ENCODE measurements around the gene CYP20A1.
"Not testable (repeated sequence)": the region's sequence is repeated elsewhere in the genome, so short reads cannot be mapped to it uniquely, and the experiment has no call there.

Gene CYP20A1

DNA sequence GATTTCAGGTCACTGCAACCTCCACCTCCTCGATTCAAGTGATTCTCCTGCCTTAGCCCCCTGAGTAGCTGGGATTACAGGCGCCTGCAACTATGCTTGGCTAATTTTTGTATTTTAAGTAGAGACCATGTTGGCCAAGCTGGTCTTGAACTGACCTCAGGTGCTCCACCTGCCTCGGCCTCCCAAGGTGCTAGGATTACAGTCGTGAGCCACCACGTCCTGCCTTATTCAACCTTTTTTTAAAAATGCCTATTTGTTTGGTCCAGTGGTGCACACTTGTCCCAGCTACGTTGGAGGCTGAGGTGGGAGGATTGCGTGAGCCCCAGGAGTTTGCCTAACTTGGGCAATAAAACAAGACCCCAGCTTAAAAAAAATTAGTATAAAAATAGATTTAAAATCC, 43.3 kb downstream of the CYP20A1 start:
- DNase-seq = no peak

DNA sequence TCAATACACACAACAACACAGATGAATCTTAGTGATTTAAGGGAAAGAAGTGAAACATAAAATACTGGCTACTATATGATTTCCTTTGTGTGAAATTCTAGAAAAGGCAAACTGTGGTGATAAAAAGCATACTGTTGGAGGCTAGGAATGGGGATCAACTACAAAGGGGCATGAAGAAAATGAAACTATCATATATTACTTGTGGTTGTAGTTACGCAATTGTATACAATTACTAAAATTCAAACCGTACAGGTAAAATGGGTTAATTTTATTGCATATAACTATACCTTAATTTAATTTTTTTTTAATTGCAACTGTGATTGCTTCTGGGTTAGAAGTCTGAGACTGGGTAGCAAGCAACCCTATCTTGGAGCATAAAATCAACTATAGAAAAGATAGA, 47.7 kb downstream of the CYP20A1 start:
- DNase-seq = no peak

DNA sequence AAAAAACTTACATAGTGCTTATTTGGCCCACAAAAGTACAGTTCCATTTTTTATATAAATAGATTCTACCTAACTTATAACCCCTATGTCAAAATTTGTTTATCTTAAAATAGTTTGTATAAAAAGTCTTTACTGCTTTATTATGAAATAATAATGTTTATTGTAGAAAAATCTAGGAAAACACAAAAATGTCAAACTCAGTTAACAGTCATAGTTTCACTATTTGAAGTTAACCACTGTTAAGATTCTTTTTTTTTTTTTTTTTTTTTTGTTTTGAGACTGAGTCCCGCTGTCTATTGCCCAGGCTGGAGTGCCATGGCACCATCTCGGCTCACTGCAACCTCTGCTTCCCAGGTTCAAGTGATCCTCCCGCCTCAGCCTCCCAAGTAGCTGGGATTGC, 62.8 kb downstream of the CYP20A1 start:
- no peak for DNase-seq

DNA sequence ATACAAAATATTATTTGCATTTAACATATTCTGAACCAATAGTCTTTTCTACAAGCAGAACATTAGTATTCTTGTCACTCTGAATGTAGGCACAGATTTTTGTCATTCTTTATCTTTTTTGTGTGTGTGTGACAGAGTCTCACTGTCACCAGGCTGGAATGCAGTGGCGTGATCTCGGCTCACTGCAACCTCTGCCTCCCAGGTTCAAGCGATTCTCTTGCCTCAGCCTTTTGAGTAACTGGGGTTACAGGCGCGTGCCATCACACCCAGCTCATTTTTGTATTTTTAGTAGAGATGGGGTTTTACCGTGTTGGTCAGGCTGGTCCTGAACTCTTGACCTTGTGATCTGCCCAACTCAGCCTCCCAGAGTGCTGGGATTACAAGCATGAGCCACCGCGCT, 63.8 kb downstream of the CYP20A1 start:
- DNase-seq = not testable (repeated sequence)

DNA sequence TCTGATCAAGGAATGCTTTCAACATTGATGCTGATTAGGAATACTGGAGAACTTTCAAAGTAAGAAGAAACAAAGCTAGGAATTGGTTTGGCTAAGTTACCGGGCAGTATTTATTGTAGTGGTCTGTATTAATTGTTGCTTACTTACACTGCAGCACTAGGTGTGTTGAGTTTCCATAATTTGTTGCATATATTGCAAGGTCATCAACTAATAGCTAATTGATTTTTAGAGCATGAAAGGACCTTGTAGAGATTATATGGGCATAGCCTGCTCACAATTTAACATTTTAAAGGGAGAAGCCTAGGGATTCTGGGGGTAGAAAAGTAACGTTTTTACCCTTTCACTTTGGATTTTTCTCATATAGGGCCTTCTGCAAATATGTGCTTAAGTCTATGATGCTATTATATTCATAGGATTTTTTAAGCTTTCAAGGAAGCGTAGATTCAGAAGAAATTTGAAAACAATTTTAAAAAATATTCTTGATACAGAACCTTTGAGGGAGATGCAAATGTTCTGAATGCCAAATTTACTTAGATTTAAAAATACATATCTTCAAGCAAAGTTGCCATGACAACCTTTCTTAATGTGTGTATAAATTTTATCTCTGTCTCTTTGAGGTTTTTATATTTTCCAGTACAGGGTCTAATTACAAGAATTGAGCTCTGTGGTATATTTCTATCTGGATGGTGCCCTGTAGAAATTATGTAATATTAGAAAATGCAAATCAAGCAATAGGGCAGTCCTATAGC, 72.0 kb downstream of the CYP20A1 start:
- no peak for DNase-seq

DNA sequence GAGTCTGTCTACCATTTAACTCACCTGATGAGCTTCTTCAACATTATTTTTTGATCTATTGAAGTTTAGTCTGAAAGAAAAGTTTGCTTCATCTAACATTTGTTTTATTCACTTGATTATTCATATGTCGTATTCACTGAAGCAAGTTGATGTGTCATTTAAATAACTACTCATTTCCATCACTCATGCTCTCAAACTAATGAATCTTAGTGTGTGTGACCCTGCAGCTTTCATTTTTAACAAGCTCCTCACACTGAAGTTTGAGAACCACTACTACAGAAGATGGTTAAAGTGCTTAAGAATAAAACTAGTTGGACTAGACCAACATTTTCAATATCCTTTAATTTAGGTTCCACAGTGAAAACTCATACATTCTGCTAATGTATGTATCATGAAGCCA, 87.5 kb downstream of the CYP20A1 start:
- no peak for DNase-seq

DNA sequence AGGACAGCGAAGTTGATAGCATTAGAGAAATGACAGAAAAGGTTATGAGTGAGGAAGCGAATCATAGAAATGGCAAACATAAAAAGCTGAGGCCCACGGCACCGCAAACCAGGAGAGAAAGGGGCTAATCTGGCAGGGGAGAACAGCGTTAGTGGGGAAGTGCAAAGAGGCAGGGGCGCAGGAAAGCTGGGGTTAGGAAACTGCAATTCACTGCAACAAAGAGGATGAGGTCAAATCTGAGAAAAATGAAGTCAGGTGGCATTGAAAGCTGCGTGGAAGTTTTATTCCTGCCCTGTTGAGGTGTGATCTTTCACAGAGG, 88.7 kb downstream of the CYP20A1 start:
- DNase-seq = no peak

DNA sequence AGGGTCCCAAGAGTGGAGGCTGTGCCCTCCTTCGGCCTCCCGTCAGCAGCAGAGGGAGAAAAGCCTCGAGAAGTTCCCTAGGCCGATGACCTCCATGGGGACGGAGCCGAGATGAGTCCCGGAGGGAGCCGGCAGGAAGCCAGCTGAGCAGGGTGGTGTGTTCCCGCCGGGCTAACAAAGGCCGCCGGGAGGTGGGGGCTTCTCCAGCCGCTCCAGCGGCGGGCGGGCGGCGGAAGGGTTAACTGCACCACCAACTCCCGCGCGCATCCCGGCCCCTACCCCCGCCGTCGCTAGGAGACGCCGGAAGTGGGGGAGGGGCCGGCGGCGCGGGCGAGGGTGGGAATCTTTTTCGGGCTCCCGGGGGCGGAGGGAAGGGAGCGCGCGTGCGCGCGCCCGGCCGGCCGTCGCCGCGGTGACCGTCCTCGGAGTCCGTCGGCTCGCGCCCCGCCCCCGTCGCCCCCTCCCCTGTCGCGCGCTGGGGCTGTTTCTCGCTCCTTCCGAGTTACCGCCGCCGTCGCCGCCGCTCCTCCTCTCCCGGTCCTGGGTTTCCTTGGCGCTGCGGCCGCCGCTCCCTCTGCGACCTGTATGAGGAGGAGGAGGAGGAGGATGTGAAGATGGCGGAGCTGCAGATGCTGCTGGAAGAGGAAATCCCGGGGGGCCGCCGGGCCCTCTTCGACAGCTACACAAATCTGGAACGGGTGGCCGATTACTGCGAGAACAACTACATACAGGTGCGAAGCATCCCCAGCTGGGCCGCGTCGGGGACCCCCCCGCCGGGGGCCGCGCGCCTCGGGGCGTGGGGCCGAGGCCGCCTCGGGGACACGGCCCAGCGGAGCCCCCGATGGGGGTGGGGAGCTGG, 89.3 kb downstream of the CYP20A1 start, which contains the start of gene ABI2:
ABI2 (plus strand) TSS at position 494 of the 859 bp plus-strand sequence; CDS start at position 615, 121 bp downstream.
- peak; percentile 88 for DNase-seq

DNA sequence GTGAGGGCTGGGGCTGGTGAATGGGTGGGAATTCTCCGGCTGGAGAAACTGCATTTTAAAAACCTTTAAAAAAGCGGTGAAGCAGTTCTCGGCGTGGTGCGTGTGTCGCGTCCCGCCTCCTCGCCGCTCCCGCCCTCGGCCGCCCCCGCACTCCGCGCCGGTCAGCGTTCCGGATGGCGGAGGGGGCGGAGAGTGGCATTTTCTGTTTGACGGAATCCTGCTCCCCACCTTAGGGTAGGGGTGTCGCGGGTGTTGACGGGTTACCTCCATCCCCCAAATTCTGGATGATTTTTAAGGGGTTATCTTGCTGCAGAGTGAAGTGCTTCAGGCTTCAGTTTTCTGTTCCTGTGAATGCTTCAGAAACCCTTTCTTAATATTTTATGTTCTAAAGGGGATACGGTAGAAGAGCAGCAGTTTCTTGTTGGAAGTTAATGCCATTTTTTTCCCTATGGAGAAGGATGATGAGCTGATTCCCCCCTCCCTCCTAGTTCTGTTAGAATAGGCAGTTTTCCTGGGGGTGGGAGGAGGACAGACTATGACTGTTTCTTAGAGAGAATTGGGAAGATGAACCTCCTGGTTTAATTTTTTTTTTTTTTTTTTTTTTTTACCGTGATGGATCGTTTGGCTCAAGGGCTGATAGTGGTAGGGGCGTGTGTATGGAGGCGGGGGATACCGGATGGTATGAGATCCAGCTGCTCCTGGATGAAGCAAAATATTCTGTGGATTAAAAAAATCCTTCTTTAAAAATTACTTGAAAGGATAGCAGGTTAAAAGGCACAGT, 90.1 kb downstream of the CYP20A1 start:
- DNase-seq = peak; percentile 37

DNA sequence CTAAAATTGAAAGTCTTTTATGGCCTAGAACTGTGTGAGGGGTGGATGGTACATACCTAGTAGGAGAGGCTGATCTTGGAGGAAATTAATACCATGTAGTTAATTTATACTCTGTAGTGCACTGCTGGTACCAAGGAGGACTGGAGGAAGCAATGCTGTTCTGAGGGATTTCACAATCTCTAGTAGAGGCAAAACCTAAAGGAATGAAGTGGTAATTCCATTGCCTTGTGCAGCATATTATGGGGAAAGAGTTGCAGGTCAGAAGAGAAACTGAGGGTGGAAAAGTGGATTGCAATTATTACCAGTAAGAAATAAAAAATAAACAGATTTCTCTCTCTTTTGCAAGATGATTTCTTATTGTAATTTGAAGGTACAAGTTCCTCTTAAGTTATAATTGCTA, 91.6 kb downstream of the CYP20A1 start:
- peak; percentile 30 for DNase-seq

DNA sequence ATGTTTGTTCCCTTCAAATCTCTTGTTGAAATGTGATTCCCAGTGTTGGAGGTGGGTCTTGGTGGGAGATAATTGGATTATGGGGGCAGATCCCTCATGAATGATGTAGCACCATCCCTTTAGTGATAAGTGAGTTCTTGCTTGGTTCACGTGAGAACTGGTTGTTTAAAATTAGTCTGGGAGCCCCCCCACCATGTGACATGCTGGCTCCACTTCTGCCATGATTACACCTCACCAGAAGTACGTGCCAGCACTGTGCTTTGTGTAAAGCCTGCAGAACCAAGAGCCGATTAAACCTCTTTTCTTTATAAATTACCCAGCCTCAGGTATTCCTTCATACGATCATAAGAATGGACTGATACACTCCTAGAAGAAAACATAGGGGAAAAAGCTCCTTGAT, 99.5 kb downstream of the CYP20A1 start:
- DNase-seq = no peak

DNA sequence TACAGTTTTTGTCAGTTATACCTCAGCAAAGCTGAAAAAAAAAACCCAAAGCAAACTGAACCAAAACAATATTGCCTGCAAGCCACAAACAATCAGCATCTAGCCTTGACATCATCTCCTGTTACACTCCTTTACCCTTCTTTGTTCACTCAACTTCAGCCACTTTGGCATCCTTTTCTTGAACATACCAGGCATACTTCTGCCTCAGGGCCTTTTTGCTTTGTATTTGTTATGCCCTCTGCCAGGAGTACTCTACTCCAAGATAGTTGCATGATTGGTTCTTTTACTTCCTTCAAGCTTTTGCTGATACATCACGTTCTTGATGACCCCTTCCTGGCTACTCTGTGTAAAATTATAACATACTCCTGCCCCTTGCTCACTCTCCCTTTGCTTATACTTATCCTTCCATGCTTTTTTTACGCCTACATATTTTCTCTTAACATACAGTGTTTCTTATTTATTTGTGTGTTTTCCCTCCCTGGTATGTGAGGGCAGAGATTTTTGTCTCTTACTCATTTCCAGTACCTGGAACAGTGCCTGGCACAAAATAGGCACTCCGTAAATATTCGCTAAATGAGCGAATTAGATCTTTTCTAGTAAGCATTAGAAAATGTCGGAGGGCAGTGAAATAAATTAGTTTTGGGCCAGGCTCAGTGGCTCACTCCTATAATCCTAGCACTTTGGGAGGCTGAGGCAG, 102.1 kb downstream of the CYP20A1 start:
- DNase-seq = peak; percentile 59

DNA sequence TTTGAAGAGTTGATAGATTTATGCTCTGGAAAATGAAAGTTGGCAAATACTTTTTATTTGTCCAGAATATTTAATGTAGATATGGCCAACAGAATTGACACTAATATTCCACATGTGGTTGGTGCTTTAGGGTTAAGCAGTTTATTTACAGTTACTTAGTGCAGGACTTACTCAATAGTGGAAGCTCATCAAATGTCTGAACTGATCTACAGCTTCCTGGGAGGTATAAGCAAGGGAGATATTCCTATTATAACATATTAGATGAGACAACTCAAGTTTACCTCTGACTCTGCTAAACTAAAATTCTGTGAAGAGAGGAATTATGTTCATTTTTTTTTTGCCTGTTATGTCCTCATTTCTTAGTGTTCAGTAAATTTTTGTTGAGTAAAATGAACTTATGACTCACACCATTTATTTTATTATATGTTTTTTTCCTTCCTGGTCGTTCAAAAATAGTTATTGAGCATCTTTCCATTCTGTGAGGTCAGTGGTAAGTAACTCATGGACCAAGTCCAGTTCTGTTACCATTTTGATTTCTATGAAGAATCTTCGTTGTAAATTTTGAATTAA, 103.0 kb downstream of the CYP20A1 start:
- DNase-seq = no peak

DNA sequence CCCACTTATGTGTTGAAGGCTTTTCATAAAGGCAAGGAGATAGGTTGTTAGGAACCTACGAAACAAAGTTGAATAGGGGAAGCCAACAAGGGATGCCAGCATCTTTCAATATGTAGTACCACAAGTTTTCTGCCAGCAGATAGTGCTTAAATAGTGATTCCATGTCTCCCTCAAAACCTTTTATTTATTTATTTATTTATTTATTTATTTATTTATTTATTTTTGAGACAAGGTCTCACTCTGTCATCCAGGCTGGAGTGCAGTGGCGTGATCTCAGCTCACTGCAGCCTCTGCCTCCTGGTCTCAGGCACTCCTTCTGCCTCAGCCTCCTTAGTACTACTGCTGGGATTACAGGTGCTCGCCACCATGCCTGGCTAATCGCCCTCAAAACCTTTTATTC, 103.6 kb downstream of the CYP20A1 start:
- DNase-seq = not testable (repeated sequence)

DNA sequence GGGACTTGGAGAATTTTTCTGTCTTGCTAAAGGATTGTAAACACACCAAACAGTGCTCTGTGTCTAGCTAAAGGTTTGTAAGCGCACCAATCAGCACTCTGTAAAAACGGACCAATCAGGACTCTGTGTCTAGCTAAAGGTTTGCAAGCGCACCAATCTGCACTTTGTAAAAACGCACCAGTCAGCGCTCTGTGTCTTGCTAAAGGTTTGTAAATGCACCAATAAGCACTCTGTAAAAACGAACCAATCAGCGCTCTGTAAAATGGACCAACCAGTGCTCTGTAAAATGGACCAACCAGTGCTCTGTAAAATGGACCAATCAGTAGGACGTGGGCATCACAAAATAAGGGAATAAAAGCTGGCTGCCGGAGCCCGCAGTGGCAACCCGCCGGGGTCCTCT, 105.8 kb downstream of the CYP20A1 start:
- DNase-seq = no peak

DNA sequence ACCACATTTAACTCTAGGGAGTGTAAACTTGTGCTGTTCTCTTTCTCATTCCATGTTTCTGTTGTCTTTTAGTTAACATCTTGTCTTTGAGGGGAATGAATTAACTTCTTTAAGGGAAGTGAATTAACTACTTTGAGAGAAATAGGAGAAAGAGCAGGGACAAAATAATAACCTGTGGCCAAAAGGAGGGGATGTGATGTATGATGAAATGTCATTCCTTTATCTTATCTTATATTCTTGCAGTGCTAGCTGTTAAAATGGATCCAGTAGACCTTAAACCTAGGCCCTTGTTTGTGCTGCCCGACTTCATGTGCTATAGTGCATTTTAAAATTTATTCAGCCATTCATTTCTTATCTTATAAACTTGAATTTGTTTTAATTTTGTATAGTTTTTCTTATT, 107.8 kb downstream of the CYP20A1 start:
- DNase-seq = no peak

DNA sequence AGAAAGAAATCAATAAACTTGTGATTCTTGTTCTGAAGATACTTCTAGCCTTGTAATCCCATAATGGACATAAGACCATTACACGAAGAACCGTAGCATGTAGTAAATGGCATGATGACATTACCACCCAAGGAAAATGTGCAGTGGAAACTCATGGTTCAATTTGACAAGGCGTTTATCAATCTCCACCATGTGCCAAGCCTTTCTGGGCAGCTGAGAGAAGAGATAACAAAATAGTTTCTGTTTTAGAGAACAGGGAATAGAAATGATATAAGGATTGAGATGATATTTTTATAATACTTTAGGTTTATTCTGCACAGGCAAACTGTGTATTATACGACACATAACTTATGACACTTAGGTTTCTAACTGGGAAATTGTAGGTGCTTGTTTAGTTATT, 108.6 kb downstream of the CYP20A1 start:
- no peak for DNase-seq

DNA sequence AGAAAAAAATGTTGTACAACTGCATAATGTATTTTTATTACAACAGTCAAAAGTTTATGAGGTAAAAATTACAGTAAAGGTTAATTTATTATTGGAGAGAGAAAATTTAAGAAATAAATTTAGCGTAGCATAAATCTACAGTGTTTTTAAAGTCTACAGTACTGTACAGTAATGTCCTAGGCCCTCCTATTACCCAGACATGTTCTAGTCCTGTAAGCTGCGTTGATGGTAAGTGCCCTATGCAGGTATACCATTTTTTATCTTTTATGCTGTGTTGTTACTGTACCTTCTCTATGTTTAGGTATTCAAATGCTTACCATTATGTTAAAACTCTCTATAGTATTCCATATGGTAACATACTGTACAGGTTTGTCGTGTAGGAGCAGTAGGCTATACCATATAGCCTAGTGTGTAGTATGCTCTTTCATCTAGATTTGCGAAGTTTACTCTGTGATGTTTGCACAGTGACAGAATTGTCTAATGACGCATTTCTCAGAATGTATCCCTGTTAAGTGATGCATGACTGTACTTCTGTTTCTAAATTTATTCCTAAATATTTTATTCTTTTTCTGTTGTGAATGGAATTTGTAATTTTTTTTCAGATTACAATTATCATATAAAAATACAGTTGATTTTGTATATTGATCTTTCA, 113.9 kb downstream of the CYP20A1 start:
- no peak for DNase-seq

DNA sequence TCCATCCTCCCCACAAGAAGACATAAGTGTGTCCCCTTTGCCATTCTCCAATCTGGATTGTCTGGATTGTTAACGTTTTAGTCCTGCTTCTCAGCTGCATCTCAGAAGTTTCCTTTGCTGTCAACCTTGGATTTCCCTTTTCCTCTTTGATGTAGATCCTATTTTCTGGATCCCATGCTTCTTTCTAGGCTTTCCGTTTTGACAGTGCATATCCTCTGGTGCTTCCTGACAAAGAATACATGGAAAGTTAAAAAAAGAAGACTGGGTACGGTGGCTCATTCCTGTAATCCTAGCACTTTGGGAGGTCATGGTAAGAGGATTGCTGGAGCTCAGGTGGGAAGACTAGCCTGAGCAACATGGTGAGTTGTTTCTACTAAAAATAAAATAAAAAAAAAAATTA, 116.1 kb downstream of the CYP20A1 start:
- DNase-seq = no peak

Data from fibroblast of skin of right biceps (primary cell).